Caco-2 (cell line): Measurements from ENCODE around the gene CACNG4. TPM values are rescaled to one million over a fixed set of nuclear protein-coding genes. Genes with fewer than 3 reads are reported as not detected.

Experiments
- BruUV-seq: library from RNA; stranded (reverse); fragments of 400-500 nt; replicated peaks from 2 replicates; lab custom pipeline; 2021; lab: Mats Ljungman, UMichigan
- CTCF ChIA-PET: fragments of 300-600 bp; sonication (Branson Sonifier 250); formaldehyde crosslinking; loops from one replicate; lab custom pipeline; 2022; ENCODE audit warnings: antibody characterized with exemption; lab: Charles Lee
- POLR2A ChIA-PET: fragments of 300-600 bp; sonication (Branson Sonifier 250); formaldehyde crosslinking; loops from one replicate; lab custom pipeline; 2022; ENCODE audit warnings: antibody characterized with exemption; lab: Charles Lee
- DNase-seq, 2 experiments: peaks; one replicate each; pipeline versions ENCODE4 v3.0.0 to v3.0.0-alpha.2; 2020 to 2022
- H3K27me3 ChIP-seq: replicated peaks from 2 replicates; pipeline ENCODE4 v1.6.0; 2011; ENCODE audit warnings: low read length; ENCODE audit not compliant: control insufficient read depth, insufficient read depth
- H3K36me3 ChIP-seq: 2 replicates; pipeline ENCODE4 v1.5.1; 2011; ENCODE audit warnings: low read length; ENCODE audit not compliant: control insufficient read depth, insufficient read depth
- H3K4me1 ChIP-seq: fragments of 250-450 bp; sonication (Bioruptor Pico); 2 replicates; pipeline ENCODE4 v1.5.1; 2020; ENCODE audit warnings: mild to moderate bottlenecking
- H3K4me3 ChIP-seq: 2 replicates; pipeline ENCODE4 v1.5.1; 2011; ENCODE audit warnings: low read depth, mild to moderate bottlenecking, control low read depth, low read length
- H3K9me3 ChIP-seq: fragments of 250-450 bp; sonication (Bioruptor Pico); 2 replicates; pipeline ENCODE4 v1.5.1; 2020; ENCODE audit warnings: mild to moderate bottlenecking, moderate library complexity
- H3K27ac Mint-ChIP-seq: one replicate; pipeline ENCODE4 v1.8.0; 2022; ENCODE audit warnings: mixed read lengths; ENCODE audit not compliant: unreplicated experiment
- H3K27me3 Mint-ChIP-seq: one replicate; pipeline ENCODE4 v1.8.0; 2022; ENCODE audit warnings: mixed read lengths; ENCODE audit not compliant: insufficient read depth, unreplicated experiment
- H3K36me3 Mint-ChIP-seq: one replicate; pipeline ENCODE4 v1.8.0; 2022; ENCODE audit warnings: mild to moderate bottlenecking, mixed read lengths; ENCODE audit not compliant: insufficient read depth, unreplicated experiment
- H3K4me1 Mint-ChIP-seq: one replicate; pipeline ENCODE4 v1.8.0; 2022; ENCODE audit warnings: low read depth, mixed read lengths; ENCODE audit not compliant: unreplicated experiment
- H3K4me3 Mint-ChIP-seq: one replicate; pipeline ENCODE4 v1.8.0; 2022; ENCODE audit warnings: mild to moderate bottlenecking, moderate library complexity, mixed read lengths; ENCODE audit not compliant: unreplicated experiment
- H3K9me3 Mint-ChIP-seq: one replicate; pipeline ENCODE4 v1.8.0; 2022; ENCODE audit warnings: mixed read lengths; ENCODE audit not compliant: unreplicated experiment
- CTCF ChIP-seq, 2 experiments: fragments of 200-600 bp in 1 of 2; IDR thresholded peaks; 1 replicate in 1 of 2; 2 replicates in 1 of 2; pipeline versions ENCODE4 v1.5.1 to v1.8.0; 2011 to 2022; ENCODE audit warnings: antibody characterized with exemption in 1 of 2, control low read depth in 1 of 2, inconsistent platforms in 1 of 2, low read depth in 1 of 2, low read length in 1 of 2, mild to moderate bottlenecking in 1 of 2, moderate library complexity in 1 of 2; ENCODE audit not compliant: insufficient read depth in 1 of 2, severe bottlenecking in 1 of 2, unreplicated experiment in 1 of 2
- intact Hi-C: fragments of 100-400 bp; cut with micrococcal nuclease; formaldehyde crosslinking; loops from one replicate; pipeline ENCODE4 v1.10.0; 2022; ENCODE audit not compliant: unreplicated experiment
- total RNA-seq: library from RNA; stranded (reverse); gene quantifications from 2 replicates; pipeline ENCODE4 v1.2.3, GENCODE V29; 2022

The CACNG4 gene
- total RNA-seq, 1 experiment from 2014 or later, result 12.8 TPM

- H3K4me3 Mint-ChIP-seq, result no peak overlapping the region
- ChIA-PET POLR2A (no interaction called here), CTCF (no interaction called here)
- no peak overlapping the region for H3K27ac Mint-ChIP-seq
- Histone ChIP-seq H3K4me1 (peaks cover 24% of the 10 kb centered on the region), H3K4me3 (no peak overlapping the region), H3K9me3 (no peaks in the 10 kb centered on the region), H3K36me3 (no peaks in the 10 kb centered on the region), H3K27me3 (no peaks in the 10 kb centered on the region)
- H3K36me3 Mint-ChIP-seq, result peaks cover 5% of the 10 kb centered on the region
- H3K27me3 Mint-ChIP-seq, result no peaks in the 10 kb centered on the region
- no peak for DNase-seq
- no peak for TF ChIP-seq CTCF (IDR thresholded peaks at IDR 0.05; ENCODE audit: insufficient read depth in 1 of 2, low read depth in 1 of 2, low read length in 1 of 2, severe bottlenecking in 1 of 2, unreplicated experiment in 1 of 2)
- peaks cover 15% of the 10 kb centered on the region for H3K4me1 Mint-ChIP-seq
- no TSS peak for BruUV-seq
- intact Hi-C loops, result no loop called here
- H3K9me3 Mint-ChIP-seq, result no peaks in the 10 kb centered on the region
Observed at GRCh38 chr17:66928949-66929348, 35.6 kb upstream of the CACNG4 start.

DNA sequence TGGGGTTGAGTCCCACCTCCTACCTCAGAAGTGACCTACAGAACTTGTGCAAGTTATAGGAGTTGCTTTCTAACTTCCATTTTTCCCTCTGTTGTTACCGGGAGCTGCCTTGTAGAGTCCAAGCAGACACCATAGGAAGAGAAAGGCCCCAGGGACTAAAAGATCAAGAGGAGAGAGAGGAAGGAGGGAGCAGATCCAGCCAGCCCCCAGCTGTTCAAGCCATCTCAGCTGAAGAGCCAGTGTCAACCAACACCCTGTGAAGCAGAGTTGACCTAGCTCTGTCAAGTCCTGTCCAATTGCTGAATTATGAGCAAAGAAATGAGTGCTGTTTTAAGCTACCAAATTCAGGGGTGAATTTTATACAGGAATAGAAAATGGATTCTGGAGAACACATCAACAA lies 34.9 kb upstream of the CACNG4 start:
- Mint-ChIP-seq H3K27ac (no peak overlapping the region), H3K27me3 (no peaks in the 10 kb centered on the region), H3K4me1 (peaks cover 9% of the 10 kb centered on the region), H3K36me3 (peaks cover 5% of the 10 kb centered on the region), H3K9me3 (no peaks in the 10 kb centered on the region), H3K4me3 (no peak overlapping the region)
- H3K4me1 ChIP-seq, result peaks cover 18% of the 10 kb centered on the region
- CTCF ChIA-PET, result no interaction called here
- H3K9me3 ChIP-seq, result no peaks in the 10 kb centered on the region
- H3K27me3 ChIP-seq, result no peaks in the 10 kb centered on the region
- BruUV-seq, result no TSS peak
- intact Hi-C loops, result no loop called here
- POLR2A ChIA-PET, result no interaction called here
- TF ChIP-seq CTCF (IDR thresholded peaks at IDR 0.05; ENCODE audit: insufficient read depth in 1 of 2, low read depth in 1 of 2, low read length in 1 of 2, severe bottlenecking in 1 of 2, unreplicated experiment in 1 of 2), result no peak
- H3K4me3 ChIP-seq, result no peak overlapping the region
- H3K36me3 ChIP-seq, result no peaks in the 10 kb centered on the region
- no peak for DNase-seq

GRCh38 chr17:66930933-66931332 lies 33.6 kb upstream of the CACNG4 start:
- TF ChIP-seq CTCF (IDR thresholded peaks at IDR 0.05; ENCODE audit: insufficient read depth in 1 of 2, low read depth in 1 of 2, low read length in 1 of 2, severe bottlenecking in 1 of 2, unreplicated experiment in 1 of 2), result no peak
- no peak overlapping the region for H3K4me3 Mint-ChIP-seq
- H3K4me3 ChIP-seq, result no peak overlapping the region
- BruUV-seq, result no TSS peak
- POLR2A ChIA-PET, result interaction anchor here (1.0 kb wide), 1 partner anchor 21 kb away, joined by 4 read pairs; no protein-coding TSS in a partner anchor
- intact Hi-C loops, result no loop called here
- peaks cover 7% of the 10 kb centered on the region for H3K4me1 Mint-ChIP-seq
- H3K36me3 ChIP-seq, result no peaks in the 10 kb centered on the region
- peaks cover 5% of the 10 kb centered on the region for H3K36me3 Mint-ChIP-seq
- no peaks in the 10 kb centered on the region for H3K9me3 Mint-ChIP-seq
- no peaks in the 10 kb centered on the region for H3K27me3 Mint-ChIP-seq
- DNase-seq, result peak; percentile 70 to 82
- H3K4me1 ChIP-seq, result peaks cover 7% of the 10 kb centered on the region
- H3K27ac Mint-ChIP-seq, result peak overlapping the region; percentile 11
- H3K27me3 ChIP-seq, result no peaks in the 10 kb centered on the region
- CTCF ChIA-PET, result no interaction called here
- H3K9me3 ChIP-seq, result peaks cover 8% of the 10 kb centered on the region; the same call in 1 of the 2 replicates
